HG02938 (cell line): ENCODE results near the gene DIPK1C.

Experiments
- ATAC-seq: cut with Tn5 transposase; IDR thresholded peaks from one replicate; pipeline ENCODE4 v1.9.1; 2021; ENCODE audit warnings: mild to moderate bottlenecking, moderate library complexity; ENCODE audit not compliant: unreplicated experiment

Gene DIPK1C

DNA sequence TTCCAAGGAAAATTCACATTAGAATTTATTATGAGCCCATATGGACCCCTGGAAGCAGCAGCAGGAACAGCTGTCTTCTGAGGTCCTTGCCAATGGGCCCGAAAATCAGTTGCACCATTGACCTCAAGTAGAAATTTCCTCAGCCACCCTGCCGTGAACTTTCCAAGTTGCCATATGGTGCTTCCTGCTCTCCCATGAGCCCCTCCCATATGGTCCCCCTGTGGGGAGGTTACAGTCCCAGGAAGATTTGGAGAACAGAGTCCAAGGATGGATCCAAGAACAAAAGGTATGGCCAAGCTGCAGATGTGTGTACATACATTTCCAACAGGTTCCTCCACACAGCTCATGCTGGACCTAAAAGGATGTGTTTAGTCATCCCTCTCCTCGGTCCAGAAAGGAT is 34.6 kb downstream of the DIPK1C start:
- ATAC-seq, result no peak

DNA sequence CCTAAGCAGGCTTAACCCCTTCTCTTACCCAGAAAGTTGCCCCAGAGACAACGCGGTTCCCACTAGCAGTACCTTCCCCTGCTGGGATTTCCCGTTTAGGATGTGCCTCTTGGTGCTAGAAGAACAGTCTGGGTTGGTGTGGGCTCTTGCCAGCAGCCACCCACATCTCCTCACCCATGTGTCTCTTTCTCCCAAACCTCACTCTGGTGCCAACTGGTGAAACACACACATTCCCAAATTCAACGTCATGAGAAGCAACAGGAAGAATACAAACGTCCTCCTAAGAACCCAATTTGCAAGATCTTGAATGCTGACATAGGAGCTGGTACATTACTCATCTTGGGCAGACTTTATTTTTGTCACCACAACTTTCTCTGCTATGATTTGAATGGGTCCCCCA is 36.2 kb downstream of the DIPK1C start:
- no peak for ATAC-seq

DNA sequence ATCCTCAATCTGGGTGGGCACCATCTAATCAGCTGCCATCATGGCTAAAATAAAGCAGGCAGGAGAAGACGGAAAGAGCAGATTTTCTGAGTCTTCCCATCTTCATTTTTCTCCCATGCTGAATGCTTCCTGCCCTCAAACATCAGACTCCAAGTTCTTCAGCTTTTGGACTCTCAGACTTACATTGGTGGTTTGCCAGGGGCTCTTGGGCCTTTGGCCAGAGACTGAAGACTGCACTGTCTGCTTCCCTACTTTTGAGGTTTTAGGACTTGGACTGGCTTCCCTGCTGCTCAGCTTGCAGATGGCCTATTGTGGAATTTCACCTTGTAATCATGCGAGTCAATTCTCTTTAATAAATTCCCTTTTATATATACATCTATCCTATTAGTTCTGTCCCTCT is 36.6 kb downstream of the DIPK1C start:
- no peak for ATAC-seq

DNA sequence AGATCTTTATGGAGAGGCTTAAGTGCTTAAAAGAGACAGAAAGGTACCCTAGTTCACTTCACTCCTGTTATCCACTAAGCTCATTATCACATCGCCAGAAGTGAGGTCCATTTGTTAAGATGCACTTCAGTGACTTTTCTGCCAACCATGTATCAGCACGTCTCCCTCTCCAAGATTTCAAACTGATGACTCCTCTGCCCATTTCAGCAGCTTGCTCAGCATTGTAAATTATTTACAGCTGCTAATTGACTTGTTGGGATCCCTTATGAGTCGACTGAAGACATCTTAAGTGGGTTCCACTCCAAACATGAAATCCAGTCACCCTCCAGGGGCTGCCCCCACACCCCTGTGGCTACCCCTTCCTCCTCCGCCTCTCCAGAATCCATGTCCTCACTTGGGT is 37.3 kb downstream of the DIPK1C start:
- ATAC-seq, result no peak

DNA sequence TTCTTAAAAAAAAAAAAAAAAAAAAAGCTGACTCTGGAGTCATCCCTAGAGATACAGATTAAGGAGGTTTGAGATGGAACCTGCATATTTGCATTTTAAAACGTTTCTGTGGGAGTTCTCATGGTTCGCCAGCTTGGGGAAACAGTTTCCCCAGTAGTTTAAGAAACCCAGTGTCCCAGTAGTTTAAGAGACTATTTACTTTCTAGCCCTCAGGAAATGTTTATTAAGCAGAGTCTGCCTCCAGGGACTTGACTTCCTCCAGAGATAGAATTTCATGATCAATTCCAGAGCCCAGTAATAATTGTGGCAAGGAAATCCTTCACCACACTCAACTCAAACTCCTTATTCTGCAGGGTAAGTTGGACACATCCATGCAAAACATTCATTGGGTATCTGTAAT is 39.1 kb downstream of the DIPK1C start:
- ATAC-seq, result no peak

DNA sequence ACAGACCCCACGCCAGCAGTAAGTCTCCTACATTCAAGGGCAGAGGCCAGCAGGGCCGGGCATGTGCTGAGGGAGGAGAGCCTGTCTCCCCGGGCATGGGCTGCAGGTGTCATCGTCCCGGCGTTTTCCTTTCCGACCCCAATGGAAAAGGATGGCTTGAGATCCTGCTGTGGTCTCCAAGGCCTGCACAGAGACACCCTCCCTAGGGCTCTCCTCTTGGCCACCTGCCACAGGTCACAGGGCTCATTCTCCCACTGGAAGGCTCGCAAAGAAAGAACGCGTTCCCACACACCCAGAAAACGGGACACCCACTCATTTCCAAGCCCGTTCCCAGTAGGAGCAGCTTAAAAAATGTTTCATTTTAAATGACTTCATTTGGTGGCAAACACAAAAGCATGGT is 41.0 kb downstream of the DIPK1C start:
- no peak for ATAC-seq

DNA sequence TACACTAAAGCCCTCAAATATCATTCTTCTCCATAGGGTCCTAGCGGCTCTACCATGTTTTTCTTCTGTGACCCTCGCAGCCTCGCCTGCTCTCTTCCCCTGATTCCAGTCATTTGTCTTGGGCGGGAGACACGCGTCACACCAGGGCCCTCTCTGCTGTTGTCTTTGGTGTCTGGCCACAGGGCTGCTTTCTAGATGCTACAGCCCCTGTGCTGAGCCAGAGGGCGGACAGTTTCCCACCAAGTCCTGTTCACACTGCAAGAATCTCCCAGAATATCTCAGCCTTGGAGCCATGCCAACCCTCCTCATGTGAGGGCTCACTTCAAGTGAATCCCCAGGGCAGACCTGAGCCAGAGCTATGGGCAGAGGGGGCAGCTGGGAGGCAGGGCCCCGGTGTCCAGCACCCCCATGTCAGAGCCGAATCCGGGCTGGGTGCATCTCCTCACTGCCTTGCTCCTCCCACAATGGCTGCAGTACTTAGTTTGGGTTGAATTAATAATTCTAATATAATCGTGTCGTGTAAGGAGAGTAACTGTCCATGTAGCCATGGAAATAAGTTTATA is 42.1 kb downstream of the DIPK1C start:
- no peak for ATAC-seq

DNA sequence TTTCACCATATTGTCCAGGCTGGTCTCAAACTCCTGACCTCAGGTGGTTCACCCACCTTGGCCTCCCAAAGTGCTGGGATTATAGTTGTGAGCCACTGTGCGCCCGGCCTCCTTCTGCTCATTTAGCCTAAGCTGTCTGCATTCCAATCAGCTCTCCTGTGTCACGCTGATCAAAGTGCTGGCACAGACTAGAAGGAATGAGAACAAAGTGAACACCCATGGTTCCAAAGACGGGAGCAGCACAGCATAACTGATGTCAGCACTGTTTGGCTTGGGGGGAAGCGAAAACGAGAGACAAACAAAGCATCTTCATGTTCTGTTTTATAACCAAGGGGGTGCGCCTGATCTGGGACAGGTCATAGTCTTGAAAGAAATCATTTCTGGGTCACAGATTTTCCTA is 43.3 kb downstream of the DIPK1C start:
- no peak for ATAC-seq

DNA sequence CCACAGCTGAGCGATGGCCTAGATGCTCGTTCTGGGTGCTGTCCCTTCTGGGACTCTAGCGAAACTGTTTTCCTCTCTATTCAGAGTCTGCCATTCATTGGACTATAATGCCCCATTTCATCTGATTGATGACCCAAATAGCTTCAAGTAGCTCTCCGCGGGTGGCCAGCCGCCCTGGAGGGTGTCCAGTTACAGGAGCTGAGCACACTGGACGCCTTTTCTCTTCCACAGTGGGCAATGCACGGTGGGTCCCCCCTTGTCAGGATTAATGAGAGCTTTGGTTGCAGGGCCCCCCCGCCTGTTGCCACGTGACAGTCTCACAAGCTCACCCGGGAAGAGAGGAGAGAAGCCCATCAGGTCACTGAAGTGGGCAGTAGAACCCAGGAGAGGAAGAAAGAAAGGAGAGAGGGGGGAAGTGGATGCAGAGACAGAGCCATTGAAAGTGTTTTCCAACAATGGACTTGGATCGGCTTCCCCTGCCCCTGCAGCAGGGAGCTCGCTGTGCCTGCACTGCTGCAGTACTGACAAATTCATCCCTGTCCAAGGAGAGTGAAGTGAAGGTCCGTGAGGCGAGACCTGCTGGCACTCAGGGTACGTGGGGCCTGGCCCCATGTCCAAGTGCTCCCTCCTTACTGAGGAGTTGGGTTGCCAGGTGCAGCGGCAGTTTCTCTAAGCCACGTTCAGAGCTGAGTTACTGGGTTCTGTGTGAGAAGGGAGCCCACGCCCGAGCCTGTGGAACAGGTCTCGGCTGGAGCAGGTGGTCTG is 44.8 kb downstream of the DIPK1C start:
- ATAC-seq, result no peak

DNA sequence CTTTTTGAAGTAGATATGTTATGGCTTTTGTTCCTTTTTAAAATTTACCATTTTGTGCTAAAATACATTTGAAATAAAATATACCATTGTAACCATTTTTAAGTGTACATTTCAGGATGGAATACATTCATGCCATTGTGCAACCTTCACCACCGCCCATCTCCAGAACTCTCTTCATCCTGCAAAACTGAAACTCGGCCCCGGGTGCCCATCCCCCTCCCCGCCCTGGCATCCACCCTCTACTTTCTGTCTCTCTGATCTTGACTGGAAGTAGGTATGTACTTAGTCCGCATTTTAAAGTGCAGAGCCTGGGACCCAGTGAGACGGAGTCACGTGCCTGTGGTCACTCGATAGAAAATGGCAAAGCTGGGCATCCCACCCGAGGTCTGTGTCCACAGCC is 45.6 kb downstream of the DIPK1C start:
- ATAC-seq, result no peak

DNA sequence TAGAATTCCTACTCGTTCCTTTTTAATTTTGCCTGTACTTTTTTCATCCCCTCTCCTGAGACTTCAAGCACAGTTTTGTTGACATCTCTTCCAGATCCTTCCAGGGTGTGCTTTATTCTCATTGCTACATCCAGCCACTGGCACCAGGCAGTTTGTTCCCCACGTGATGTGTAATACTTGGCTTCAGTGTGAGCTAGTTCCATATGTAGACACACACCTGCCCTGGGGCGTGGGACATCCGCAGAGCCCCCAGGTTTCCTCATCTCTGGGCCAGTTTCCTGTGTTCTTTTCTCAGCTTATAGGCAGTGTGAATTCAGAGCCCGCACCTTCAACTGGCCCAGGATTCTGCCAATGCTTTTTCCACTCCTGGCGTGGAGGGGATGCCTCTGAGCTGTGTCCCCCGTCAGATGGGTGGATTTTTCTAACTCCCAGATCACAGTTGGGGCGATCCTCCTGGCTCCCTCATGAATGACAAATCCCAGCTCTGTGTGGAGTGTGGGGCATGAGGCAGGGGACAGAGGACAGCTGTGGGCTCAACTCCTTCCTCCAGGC is 46.6 kb downstream of the DIPK1C start:
- ATAC-seq, result no peak

DNA sequence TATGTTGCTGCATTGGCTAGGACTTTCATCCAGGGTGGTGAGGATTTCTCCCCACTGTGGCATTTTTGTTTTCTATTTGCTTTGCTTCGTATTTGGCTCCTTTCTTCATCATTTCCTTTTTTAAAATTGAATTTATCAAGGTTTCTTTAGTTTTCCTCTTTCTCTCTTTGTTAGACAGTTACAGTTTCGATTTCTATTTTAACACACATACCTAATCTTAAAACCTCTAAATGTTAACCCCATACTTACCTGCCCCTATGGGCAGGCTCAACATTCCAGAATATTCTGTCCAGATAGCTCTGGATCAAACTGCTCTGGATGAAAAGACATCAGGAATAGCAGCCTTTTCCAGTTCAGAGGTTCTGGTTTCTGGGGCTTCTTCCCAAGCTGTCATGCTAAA is 49.2 kb downstream of the DIPK1C start:
- ATAC-seq, result no peak

DNA sequence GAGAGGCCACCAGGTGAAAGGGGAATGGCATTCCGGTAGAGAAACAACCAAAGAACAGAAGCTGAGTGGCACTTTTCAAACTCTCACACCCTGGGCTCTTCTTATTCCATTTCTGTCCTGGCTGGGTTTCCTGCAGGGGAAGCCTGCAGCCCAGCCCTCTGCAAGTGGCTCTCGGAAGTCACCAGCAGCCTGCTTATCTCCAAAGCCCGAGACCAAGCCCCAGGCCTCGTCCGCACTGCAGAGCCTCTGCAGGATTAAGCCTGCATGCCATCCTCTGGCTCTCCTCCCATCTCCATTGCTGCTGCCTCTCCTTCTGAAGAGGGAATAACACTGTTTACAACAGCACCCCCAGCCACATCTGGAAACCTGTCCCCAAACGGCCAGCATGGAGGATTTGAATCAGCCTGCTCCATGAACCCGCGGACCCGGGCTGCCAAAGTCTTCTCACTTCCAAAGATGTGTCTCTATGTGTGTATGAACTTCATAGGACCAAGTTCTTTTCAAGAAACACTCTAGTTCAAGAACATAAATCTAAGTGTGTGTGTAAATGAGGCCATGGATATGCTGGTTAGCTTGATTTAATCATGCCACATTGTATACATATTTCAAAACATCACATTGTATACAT is 54.2 kb downstream of the DIPK1C start:
- ATAC-seq, result no peak

DNA sequence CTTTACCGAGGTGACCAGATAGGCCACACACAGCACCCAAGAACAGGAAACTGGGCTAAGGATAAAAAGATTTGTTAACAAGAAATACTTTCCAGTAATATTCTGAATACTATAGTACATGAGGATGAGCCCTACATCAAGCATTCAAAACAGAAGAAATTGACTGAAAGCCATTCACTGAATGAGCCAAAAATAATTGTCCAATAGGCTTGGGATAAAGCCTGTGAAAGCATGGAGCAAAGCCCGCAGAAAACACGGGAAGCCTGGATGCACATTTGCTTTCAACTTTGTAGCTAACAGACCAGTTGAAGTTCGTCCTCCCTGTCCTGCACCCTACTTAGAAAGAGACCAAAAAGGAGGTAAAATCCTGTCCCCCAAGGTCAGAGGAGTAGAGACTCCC is 56.3 kb downstream of the DIPK1C start:
- no peak for ATAC-seq

DNA sequence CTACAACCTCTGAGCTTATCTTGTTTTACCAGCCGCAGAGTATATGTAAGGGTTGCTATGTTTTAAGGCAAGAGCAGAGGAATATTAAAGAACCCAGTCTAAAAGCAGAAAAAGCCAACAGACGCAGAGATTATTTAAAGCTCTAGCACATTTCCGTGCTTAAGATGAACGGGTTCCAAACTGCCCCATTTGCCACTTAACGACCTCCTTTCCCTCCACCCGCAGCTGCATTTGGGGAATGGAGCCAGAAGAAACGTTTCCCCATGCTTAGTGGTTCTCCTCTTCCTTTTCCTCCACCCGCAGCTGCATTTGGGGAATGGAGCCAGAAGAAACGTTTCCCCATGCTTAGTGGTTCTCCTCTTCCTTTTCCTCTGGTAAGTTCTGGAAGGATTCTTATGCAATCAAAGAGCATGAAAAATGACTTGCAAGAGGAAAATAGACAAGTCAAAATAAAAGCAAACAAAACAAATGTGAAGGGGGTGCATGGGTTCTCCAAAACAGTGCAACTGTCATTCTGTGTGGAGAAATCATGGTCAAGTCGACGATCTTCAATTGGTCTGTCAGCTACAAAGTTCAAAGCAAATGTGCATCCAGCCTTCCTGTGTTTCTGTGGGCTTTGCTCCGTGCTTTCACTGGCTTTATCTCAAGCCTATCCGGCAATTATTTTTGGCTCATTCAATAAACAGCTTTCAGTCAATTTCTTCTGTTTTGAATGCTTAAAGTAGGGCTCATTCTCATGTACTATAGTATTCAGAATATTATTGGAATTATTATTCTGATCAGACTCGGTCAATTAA is 57.8 kb downstream of the DIPK1C start:
- ATAC-seq, result no peak

DNA sequence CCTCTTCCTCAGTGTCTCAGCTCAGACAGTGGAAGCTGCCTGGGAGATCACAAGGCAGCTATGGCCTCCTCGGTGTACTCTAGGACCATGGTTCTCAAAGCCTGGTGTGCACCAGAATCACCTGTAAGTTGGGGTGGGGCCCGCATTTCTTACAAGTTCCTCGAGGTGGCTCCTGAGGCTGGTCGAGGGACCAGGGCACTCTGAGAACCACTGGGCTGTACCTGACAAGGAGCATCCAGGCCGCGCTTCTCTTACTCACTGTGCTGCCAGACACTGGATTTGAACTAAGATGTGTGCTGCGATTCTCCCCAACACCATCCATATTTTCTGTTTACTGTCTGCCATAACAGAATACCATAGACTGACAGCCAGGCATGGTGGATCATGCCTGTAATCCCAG is 59.5 kb downstream of the DIPK1C start:
- ATAC-seq, result no peak

DNA sequence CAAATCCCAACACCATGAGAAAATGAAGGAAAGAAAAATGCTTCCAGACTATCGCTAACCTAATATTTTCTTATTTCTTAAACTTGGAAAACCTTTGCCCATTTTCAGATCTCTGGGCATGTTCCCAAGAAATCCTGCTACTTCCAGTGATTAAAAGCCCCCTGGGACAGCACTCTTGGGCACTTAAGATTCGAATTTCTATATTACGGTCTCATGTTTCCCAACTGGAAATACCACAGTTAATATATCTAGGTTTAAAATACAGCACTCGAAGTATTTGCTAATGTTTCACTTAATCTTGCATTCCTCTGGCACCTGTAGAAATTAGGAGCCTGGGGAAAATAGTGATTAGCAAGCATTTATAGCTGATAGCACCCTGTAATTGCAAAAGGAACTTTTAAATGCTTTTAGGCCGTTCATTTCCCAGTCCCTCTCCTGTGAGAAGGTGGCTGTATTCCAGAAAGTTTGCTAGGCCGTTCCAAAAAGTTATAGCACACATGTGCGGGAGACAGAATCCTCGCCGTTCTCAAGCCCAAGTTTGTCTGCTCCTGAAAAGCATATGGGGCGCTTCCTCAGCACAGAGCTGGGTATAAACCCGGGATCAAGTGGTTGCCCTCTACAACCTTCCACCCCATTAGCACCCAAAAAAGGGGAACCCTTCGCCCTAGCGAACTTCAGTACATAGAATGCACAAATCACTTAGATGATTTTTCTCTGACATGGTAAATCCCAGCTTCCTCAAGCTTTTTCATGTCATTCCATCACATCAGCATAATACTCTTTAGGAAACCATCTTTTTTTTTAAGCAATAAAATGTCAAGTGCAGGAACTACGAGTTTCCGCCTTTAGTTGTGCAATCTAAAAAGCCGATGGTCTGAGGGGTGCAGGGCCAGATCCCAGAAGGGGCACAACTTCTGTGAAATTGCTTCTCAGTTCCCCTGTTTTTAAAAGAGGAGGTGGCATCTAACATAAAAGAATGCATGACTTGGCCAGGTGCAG is 60.6 kb downstream of the DIPK1C start:
- no peak for ATAC-seq

DNA sequence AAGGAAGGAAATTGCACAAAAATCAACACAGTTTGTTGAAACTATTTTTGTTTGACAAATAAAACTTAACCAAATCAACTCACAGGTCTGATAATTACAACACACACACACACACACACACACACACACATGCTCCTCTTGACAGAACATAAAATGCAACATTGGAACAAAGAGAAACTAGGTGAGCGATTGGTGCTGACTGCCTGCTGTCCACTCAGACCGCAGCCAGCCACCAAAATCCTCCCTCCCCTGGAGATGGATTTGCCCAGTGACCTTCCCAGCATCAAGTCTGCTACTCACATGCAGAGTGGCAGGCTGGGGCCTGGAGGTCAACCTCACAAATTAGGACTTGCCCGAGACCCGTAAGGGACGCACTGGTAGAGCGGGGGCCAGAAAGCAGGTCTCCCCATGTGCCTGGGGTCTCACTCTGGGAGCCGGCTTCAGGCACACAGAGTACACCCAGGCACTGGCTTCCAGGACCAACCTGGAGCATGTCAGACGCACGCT is 61.4 kb downstream of the DIPK1C start:
- ATAC-seq, result no peak

DNA sequence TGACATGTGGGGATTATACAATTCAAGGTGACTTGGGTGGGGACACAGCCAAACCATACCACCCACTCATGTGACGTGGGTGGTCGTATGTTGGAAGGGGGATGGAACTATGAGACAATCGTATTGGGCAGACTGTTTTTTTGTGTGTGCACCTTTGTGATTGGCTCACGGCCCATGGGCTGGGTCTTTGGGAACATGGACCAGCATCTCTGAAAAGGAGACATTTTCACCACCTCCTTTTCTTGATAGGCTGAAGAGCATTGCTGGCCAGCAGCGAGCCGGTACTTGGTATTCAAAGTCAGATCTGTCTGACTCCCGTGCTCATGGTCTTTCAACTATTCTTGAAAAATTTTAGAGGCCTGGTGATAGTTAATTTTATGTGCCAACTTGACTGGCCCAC is 62.1 kb downstream of the DIPK1C start:
- no peak for ATAC-seq

DNA sequence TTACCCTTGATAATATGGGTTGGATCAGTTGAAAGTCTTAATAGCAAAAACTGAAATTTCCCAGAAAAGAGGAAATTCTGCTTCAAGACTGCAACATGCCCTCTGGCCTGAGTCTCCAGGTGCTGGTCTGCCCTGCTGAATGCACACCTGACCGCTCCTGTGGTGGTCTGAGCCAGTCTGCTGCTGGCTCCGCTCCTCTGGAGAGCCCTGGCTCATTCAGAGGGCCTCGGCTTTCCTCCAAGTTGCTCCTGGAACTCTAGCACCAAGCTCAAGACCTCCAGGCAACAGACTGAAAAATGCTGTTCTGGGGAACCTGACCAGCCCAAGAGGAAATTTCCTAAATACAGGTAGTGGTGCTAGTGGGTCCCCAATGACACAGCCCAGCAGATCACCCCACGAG is 64.8 kb downstream of the DIPK1C start:
- ATAC-seq, result no peak
